Measurements from ENCODE around the gene SUGCT. TPM values are rescaled to one million over a fixed set of nuclear protein-coding genes. Genes with fewer than 3 reads are reported as not detected.
"Not testable (repeated sequence)": the region's sequence is repeated elsewhere in the genome, so short reads cannot be mapped to it uniquely, and the experiment has no call there.

The SUGCT gene
- total RNA-seq, 1 experiment from 2014 or later, result 1.5 TPM

- no peaks in the 10 kb centered on the region for H3K9me3 ChIP-seq
- DNase-seq, result no peak
- no peaks in the 10 kb centered on the region for H3K36me3 ChIP-seq
- H3K27me3 ChIP-seq, result no peaks in the 10 kb centered on the region
- no peak overlapping the region for H3K4me3 ChIP-seq
These were observed 247.3 kb downstream of the SUGCT start for GRCh38 chr7:40382145-40382544.

DNA sequence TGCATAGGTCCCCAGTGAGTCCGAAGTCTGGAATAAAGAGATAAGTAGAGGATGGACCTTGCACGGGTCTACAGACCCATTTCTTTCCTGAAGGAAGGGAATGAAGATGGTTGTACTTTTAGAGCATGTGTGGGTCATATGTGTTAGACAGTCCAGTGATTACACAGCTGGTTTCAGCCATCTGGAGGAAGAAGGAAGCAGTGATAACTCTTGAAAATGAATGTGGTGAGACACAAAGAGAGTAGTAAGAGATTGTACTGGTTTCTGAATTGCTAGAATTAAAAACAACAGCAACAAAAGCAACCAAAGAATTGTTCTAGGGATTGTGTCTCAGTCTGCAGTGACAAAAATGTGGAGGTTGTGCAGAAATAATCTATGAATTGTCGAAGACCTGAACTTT lies 258.9 kb downstream of the SUGCT start:
- Histone ChIP-seq H3K4me3 (no peak overlapping the region), H3K36me3 (no peaks in the 10 kb centered on the region), H3K27me3 (peaks cover 5% of the 10 kb centered on the region), H3K9me3 (no peaks in the 10 kb centered on the region)
- DNase-seq, result no peak

DNA sequence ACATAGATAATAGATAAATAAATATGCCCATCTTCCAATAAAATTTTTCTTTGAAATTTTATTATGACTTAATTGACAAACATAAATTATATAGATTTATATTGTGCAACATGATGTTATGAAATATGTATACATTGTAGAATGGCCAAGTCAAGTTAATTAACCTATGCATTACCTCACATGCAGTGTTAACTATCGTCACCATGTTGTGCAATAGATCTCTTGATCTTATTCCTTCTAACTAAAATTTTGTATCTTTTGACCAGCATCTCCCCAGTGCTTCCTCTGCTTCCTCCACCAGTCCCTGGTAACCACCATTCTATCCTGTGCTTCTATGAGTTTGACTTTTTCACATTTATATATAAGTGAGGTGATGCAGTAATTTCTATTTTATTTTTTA lies 259.6 kb downstream of the SUGCT start:
- H3K36me3 ChIP-seq, result no peaks in the 10 kb centered on the region
- no peaks in the 10 kb centered on the region for H3K9me3 ChIP-seq
- H3K27me3 ChIP-seq, result peaks cover 5% of the 10 kb centered on the region
- DNase-seq, result no peak
- no peak overlapping the region for H3K4me3 ChIP-seq

- no peak for DNase-seq
- peaks cover 5% of the 10 kb centered on the region for H3K27me3 ChIP-seq
- no peaks in the 10 kb centered on the region for H3K36me3 ChIP-seq
- H3K4me3 ChIP-seq, result no peak overlapping the region
- H3K9me3 ChIP-seq, result no peaks in the 10 kb centered on the region
These were observed 265.7 kb downstream of the SUGCT start for GRCh38 chr7:40400525-40400924.

DNA sequence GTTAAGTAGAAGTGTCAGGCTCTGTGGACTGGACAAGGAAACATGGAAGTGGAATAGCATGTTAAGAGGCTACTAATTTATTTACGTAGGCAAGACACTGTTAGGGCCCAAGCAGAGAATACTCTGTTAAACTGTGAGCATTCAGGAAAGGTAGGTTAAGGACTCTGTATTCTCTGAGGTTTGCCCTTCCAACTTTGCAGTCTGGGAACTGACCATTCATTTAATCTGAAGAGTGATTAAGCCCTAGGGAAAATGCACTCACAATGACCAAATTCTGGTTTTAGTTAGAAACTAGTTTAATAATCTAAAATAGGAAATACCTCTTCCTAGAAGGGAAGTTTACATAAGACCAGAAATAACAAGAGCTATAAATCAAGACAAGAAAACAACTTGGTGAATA lies 266.6 kb downstream of the SUGCT start:
- Histone ChIP-seq H3K9me3 (no peaks in the 10 kb centered on the region), H3K36me3 (no peaks in the 10 kb centered on the region), H3K4me3 (no peak overlapping the region), H3K27me3 (peaks cover 5% of the 10 kb centered on the region)
- DNase-seq, result no peak

- no peaks in the 10 kb centered on the region for H3K27me3 ChIP-seq
- H3K4me3 ChIP-seq, result no peak overlapping the region
- H3K36me3 ChIP-seq, result no peaks in the 10 kb centered on the region
- H3K9me3 ChIP-seq, result no peaks in the 10 kb centered on the region
- DNase-seq, result no peak
These were observed 267.9 kb downstream of the SUGCT start for GRCh38 chr7:40402661-40403060.

- DNase-seq, result no peak
- no peaks in the 10 kb centered on the region for H3K36me3 ChIP-seq
- H3K9me3 ChIP-seq, result no peaks in the 10 kb centered on the region
- no peaks in the 10 kb centered on the region for H3K27me3 ChIP-seq
- no peak overlapping the region for H3K4me3 ChIP-seq
These were observed 269.1 kb downstream of the SUGCT start for GRCh38 chr7:40403703-40404476.

- H3K36me3 ChIP-seq, result no peaks in the 10 kb centered on the region
- H3K27me3 ChIP-seq, result no peaks in the 10 kb centered on the region
- H3K9me3 ChIP-seq, result no peaks in the 10 kb centered on the region
- no peak overlapping the region for H3K4me3 ChIP-seq
- no peak for DNase-seq
These were observed 271.2 kb downstream of the SUGCT start for GRCh38 chr7:40405991-40406390.

- H3K4me3 ChIP-seq, result no peak overlapping the region
- no peaks in the 10 kb centered on the region for H3K9me3 ChIP-seq
- H3K27me3 ChIP-seq, result no peaks in the 10 kb centered on the region
- no peak for DNase-seq
- no peaks in the 10 kb centered on the region for H3K36me3 ChIP-seq
These were observed 277.5 kb downstream of the SUGCT start for GRCh38 chr7:40412323-40412722.

- not testable (repeated sequence) for H3K36me3 ChIP-seq, DNase-seq, H3K27me3 ChIP-seq, H3K4me3 ChIP-seq, H3K9me3 ChIP-seq
These were observed 279.9 kb downstream of the SUGCT start for GRCh38 chr7:40414704-40415103.

DNA sequence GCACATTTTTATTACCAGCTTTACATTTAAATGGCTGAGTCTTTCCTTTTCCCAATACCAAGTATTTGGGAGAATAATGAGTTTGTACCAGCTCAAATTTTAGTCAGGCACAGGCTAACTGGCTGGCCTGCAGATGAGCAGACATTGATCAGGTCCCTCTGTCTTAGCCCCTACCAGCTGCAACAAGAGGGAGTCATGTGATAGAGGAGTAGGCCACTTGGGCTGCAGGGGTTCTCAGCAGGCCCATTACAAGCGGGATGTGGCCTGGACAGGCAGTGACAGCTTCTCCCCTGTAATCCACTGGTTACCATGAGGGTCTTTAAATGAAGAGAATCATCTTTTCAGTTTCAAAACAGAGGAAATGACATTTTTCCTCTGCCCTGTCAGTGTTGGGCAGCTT lies 283.6 kb downstream of the SUGCT start:
- H3K9me3 ChIP-seq, result no peaks in the 10 kb centered on the region
- H3K27me3 ChIP-seq, result no peaks in the 10 kb centered on the region
- no peak for DNase-seq
- H3K4me3 ChIP-seq, result no peak overlapping the region
- H3K36me3 ChIP-seq, result no peaks in the 10 kb centered on the region

DNA sequence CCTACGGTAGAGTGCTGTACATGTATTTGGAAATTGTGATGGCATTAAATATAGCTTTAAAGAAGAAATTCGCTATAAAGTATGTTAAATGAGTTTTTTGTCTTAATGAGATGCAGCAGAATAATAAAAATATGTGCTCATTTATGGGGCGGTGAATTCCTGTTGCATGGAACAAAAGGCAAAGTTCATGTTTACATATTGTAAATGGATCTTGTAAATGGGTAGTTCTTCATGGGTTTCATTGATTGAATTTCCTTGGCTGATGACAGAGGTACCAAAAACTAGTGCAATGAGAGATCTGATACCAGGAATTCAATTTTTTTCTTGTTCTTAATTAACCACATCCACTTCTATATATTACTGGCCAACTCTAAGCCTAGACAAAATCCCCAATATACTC lies 284.2 kb downstream of the SUGCT start:
- Histone ChIP-seq H3K9me3 (no peaks in the 10 kb centered on the region), H3K36me3 (no peaks in the 10 kb centered on the region), H3K4me3 (no peak overlapping the region)

GRCh38 chr7:40419806-40420205 lies 285.0 kb downstream of the SUGCT start:
- no peaks in the 10 kb centered on the region for H3K9me3 ChIP-seq
- no peak for DNase-seq
- H3K36me3 ChIP-seq, result no peaks in the 10 kb centered on the region
- no peaks in the 10 kb centered on the region for H3K27me3 ChIP-seq
- H3K4me3 ChIP-seq, result no peak overlapping the region

More for the DNA sequence above, 284.2 kb downstream of the SUGCT start:
- H3K27me3 ChIP-seq, result no peaks in the 10 kb centered on the region
- no peak for DNase-seq

- Histone ChIP-seq H3K4me3 (no peak overlapping the region), H3K9me3 (no peaks in the 10 kb centered on the region), H3K27me3 (no peaks in the 10 kb centered on the region), H3K36me3 (no peaks in the 10 kb centered on the region)
- DNase-seq, result no peak
These were observed 286.6 kb downstream of the SUGCT start for GRCh38 chr7:40421433-40421832.

- H3K9me3 ChIP-seq, result no peaks in the 10 kb centered on the region
- no peak overlapping the region for H3K4me3 ChIP-seq
- H3K27me3 ChIP-seq, result no peaks in the 10 kb centered on the region
- H3K36me3 ChIP-seq, result no peaks in the 10 kb centered on the region
- no peak for DNase-seq
These were observed 290.9 kb downstream of the SUGCT start for GRCh38 chr7:40425696-40426095.

DNA sequence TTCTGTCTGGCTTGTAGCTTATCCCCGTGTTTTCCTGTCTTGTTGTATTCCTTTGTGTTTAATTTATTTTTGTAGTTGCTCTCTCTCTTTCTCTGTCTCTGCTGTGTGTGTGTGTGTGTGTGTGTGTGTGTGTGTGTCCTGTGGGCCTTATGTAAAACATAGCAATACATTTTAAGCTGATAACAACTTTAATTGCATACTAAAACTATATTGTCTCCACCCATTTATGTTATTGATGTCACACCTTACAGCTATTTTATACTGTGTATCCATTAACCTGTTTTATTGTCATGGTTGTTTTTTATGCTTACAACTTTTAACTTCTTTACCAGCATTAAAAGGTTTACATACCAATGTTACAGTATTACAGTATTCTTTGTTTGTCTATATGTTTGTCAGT lies 293.6 kb downstream of the SUGCT start:
- Histone ChIP-seq H3K4me3 (no peak overlapping the region), H3K27me3 (no peaks in the 10 kb centered on the region), H3K36me3 (no peaks in the 10 kb centered on the region), H3K9me3 (no peaks in the 10 kb centered on the region)
- DNase-seq, result no peak

DNA sequence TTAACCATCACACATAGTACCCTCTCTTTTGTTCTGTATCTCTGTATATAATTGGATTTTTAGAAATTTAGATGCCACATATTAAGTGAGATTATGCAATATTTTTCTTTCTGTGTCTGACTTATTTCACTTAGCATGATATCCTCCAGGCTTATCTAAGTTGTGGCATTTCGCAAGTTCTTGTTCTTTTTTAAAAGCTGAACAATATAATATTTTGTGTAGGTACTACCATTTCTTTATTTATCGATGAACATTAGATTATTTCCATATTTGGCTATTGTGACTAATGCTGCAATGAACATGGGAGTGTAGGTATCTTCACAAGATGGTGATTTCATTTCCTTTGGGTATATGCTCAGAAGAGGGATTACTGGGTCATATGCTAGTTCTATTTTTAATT lies 295.0 kb downstream of the SUGCT start:
- Histone ChIP-seq H3K27me3 (no peaks in the 10 kb centered on the region), H3K9me3 (no peaks in the 10 kb centered on the region), H3K36me3 (no peaks in the 10 kb centered on the region), H3K4me3 (no peak overlapping the region)
- DNase-seq, result no peak

GRCh38 chr7:40432046-40432445 lies 297.2 kb downstream of the SUGCT start:
- DNase-seq, result no peak
- H3K27me3 ChIP-seq, result no peaks in the 10 kb centered on the region
- H3K4me3 ChIP-seq, result no peak overlapping the region
- H3K36me3 ChIP-seq, result no peaks in the 10 kb centered on the region
- H3K9me3 ChIP-seq, result no peaks in the 10 kb centered on the region

Measured in MG63 (cell line).